Neural crest cell (in vitro differentiated cells): ENCODE results near the gene SMCO3. TPM values are rescaled to one million over a fixed set of nuclear protein-coding genes. Genes with fewer than 3 reads are reported as not detected.

Experiments used
- DNase-seq: peaks from one replicate; pipeline ENCODE4 v3.0.0; 2021; ENCODE audit warnings: low read depth, mixed read lengths, low spot score
- H3K27ac Mint-ChIP-seq: one replicate; pipeline ENCODE4 v1.8.0; 2021; ENCODE audit warnings: mild to moderate bottlenecking, mixed read lengths; ENCODE audit not compliant: unreplicated experiment
- H3K27me3 Mint-ChIP-seq: 2 replicates; pipeline ENCODE4 v1.8.0; 2021; ENCODE audit warnings: low read depth, mild to moderate bottlenecking, mixed read lengths
- H3K36me3 Mint-ChIP-seq: 2 replicates; pipeline ENCODE4 v1.8.0; 2021; ENCODE audit warnings: low read depth, mild to moderate bottlenecking, mixed read lengths
- H3K4me1 Mint-ChIP-seq: 2 replicates; pipeline ENCODE4 v1.8.0; 2021; ENCODE audit warnings: mixed read lengths
- H3K4me3 Mint-ChIP-seq: one replicate; pipeline ENCODE4 v1.8.0; 2021; ENCODE audit warnings: mild to moderate bottlenecking, mixed read lengths
- H3K9me3 Mint-ChIP-seq: 2 replicates; pipeline ENCODE4 v1.8.0; 2021; ENCODE audit warnings: mixed read lengths
- total RNA-seq: library from RNA; stranded (reverse); gene quantifications from 2 replicates; pipeline ENCODE4 v1.2.1, GENCODE V29; 2021
- TF ChIP-seq, protein P1 (sequence below): fragments of 200-600 bp; sonication (generic); conservative IDR thresholded peaks from 2 replicates; pipeline ENCODE4 v1.5.0; 2021; ENCODE audit warnings: antibody characterized with exemption, mild to moderate bottlenecking

SMCO3 gene
- total RNA-seq, 1 donor from 2014 or later = not detected

DNA sequence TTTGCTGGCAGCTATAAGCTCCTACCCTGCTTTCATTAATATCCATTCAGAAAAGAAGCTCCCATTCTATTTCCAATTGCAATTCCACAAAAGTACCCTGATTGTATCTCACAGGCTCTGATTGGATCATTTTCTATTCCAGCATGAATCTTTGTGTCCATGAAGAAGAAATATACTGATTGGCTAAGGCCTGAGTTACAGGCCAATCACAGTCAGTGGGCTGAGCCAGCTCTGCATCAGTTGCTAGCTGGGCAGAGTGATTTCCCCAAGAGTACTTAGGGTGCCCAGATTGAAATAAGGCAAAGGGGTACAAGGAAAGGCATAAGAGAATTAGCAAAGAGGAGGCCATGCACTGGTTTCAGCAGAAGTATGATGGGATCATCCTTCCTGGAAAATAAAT is 14.9 kb upstream of the SMCO3 start:
- TF ChIP-seq, protein P1, sequence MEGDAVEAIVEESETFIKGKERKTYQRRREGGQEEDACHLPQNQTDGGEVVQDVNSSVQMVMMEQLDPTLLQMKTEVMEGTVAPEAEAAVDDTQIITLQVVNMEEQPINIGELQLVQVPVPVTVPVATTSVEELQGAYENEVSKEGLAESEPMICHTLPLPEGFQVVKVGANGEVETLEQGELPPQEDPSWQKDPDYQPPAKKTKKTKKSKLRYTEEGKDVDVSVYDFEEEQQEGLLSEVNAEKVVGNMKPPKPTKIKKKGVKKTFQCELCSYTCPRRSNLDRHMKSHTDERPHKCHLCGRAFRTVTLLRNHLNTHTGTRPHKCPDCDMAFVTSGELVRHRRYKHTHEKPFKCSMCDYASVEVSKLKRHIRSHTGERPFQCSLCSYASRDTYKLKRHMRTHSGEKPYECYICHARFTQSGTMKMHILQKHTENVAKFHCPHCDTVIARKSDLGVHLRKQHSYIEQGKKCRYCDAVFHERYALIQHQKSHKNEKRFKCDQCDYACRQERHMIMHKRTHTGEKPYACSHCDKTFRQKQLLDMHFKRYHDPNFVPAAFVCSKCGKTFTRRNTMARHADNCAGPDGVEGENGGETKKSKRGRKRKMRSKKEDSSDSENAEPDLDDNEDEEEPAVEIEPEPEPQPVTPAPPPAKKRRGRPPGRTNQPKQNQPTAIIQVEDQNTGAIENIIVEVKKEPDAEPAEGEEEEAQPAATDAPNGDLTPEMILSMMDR = no peak
- H3K4me3 Mint-ChIP-seq = no peak overlapping the region

GRCh38 chr12:14827043-14827442 is 13.1 kb upstream of the SMCO3 start:
- Mint-ChIP-seq H3K36me3 (no peaks in the 10 kb centered on the region), H3K4me1 (no peaks in the 10 kb centered on the region), H3K27me3 (no peaks in the 10 kb centered on the region), H3K4me3 (no peak overlapping the region), H3K27ac (no peak overlapping the region), H3K9me3 (no peaks in the 10 kb centered on the region)
- TF ChIP-seq, protein P1 = no peak
- no peak for DNase-seq

More for the DNA sequence above, 14.9 kb upstream of the SMCO3 start:
- DNase-seq = no peak
- H3K27me3 Mint-ChIP-seq = no peaks in the 10 kb centered on the region
- H3K27ac Mint-ChIP-seq = no peak overlapping the region
- H3K36me3 Mint-ChIP-seq = no peaks in the 10 kb centered on the region
- H3K9me3 Mint-ChIP-seq = no peaks in the 10 kb centered on the region
- H3K4me1 Mint-ChIP-seq = peaks cover 1% of the 10 kb centered on the region

- no peaks in the 10 kb centered on the region for H3K27me3 Mint-ChIP-seq
- no peak overlapping the region for H3K4me3 Mint-ChIP-seq
- no peaks in the 10 kb centered on the region for H3K36me3 Mint-ChIP-seq
- H3K9me3 Mint-ChIP-seq = no peaks in the 10 kb centered on the region
- DNase-seq = no peak
- H3K4me1 Mint-ChIP-seq = no peaks in the 10 kb centered on the region
- TF ChIP-seq, protein P1 = no peak
- H3K27ac Mint-ChIP-seq = no peak overlapping the region
These were observed 12.5 kb upstream of the SMCO3 start for GRCh38 chr12:14826491-14826890.

DNA sequence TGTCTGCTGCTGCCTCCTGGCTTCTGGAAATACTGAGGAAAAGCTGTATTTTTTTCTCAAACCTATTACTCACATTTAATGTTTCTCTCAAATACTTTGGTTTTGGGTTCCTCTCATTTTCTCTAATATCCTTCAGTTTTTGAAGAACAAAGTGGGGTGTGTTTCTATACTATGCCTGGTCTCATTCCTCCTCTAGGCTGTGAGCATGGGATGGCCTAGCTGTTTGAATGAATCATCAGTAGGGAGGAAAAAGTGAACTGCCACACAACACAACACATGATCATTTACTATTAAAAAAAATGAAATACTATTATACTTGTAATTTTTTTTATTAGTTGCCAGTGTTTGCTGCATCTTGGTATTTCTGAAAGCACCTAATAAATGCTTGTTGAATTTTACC is 11.3 kb upstream of the SMCO3 start:
- no peak for DNase-seq
- TF ChIP-seq, protein P1 = no peak
- no peaks in the 10 kb centered on the region for H3K36me3 Mint-ChIP-seq
- no peaks in the 10 kb centered on the region for H3K27me3 Mint-ChIP-seq
- H3K4me1 Mint-ChIP-seq = no peaks in the 10 kb centered on the region
- H3K4me3 Mint-ChIP-seq = no peak overlapping the region
- no peaks in the 10 kb centered on the region for H3K9me3 Mint-ChIP-seq
- no peak overlapping the region for H3K27ac Mint-ChIP-seq

- no peak overlapping the region for H3K4me3 Mint-ChIP-seq
- TF ChIP-seq, protein P1 = no peak
- H3K36me3 Mint-ChIP-seq = no peaks in the 10 kb centered on the region
- H3K9me3 Mint-ChIP-seq = no peaks in the 10 kb centered on the region
- H3K4me1 Mint-ChIP-seq = no peaks in the 10 kb centered on the region
- H3K27me3 Mint-ChIP-seq = no peaks in the 10 kb centered on the region
- no peak for DNase-seq
- no peak overlapping the region for H3K27ac Mint-ChIP-seq
These were observed 10.1 kb upstream of the SMCO3 start for GRCh38 chr12:14824012-14824634.
